GM12878 (cell line): Measurements from ENCODE around the gene GPSM1.

ENCODE experiments used
- CBFB ChIP-seq: IDR thresholded peaks from 2 replicates; pipeline ENCODE4 v1.6.1; 2016; ENCODE audit warnings: antibody characterized with exemption, low read depth
- CBX5 ChIP-seq: sonication (generic); IDR thresholded peaks from 2 replicates; pipeline ENCODE4 v1.6.1; 2016; ENCODE audit warnings: low read depth, moderate library complexity, mild to moderate bottlenecking, inconsistent platforms
- CREM ChIP-seq: IDR thresholded peaks from 2 replicates; pipeline ENCODE4 v1.6.1; 2014; ENCODE audit warnings: antibody characterized with exemption, low read depth
- CTCF ChIP-seq, 3 experiments: IDR thresholded peaks in 2 of 3; conservative IDR thresholded peaks in 1 of 3; 2 replicates each; pipeline ENCODE4 v1.5.1; 2011; ENCODE audit warnings: low read depth in 3 of 3, low read length in 3 of 3, mild to moderate bottlenecking in 3 of 3, control low read depth in 2 of 3, moderate library complexity in 2 of 3, inconsistent platforms in 1 of 3, mixed read lengths in 1 of 3; ENCODE audit not compliant: control insufficient read depth in 2 of 3, insufficient read depth in 1 of 3; ENCODE audit errors: extremely low read depth in 1 of 3
- EGR1 ChIP-seq, 2 experiments: IDR thresholded peaks; 1 replicate in 1 of 2; 2 replicates in 1 of 2; pipeline ENCODE4 v1.6.1; 2011 to 2012; ENCODE audit warnings: low read depth in 2 of 2, low read length in 2 of 2, borderline replicate concordance in 1 of 2, mild to moderate bottlenecking in 1 of 2, moderate library complexity in 1 of 2
- NBN ChIP-seq: fragments of 450-650 bp; IDR thresholded peaks from 2 replicates; pipeline ENCODE4 v1.6.1; 2016
- NFYA ChIP-seq: IDR thresholded peaks from 2 replicates; pipeline ENCODE4 v1.6.1; 2011; ENCODE audit warnings: low read depth, mild to moderate bottlenecking, low read length, improper control_type of control experiment, borderline replicate concordance
- RFX5 ChIP-seq: IDR thresholded peaks from 2 replicates; pipeline ENCODE4 v1.6.1; 2011; ENCODE audit warnings: low read depth, low read length, improper control_type of control experiment

GRCh38 chr9:136352682-136353081, 25.3 kb downstream of the GPSM1 start:
- no peak for TF ChIP-seq EGR1 (IDR thresholded peaks at IDR 0.05; ENCODE audit: borderline replicate concordance in 1 of 2, low read depth in 2 of 2, low read length in 2 of 2)
- TF ChIP-seq NBN: no peak
- no peak for TF ChIP-seq CREM
- TF ChIP-seq CBFB: no peak
- no peak for TF ChIP-seq CBX5
- TF ChIP-seq NFYA: no peak
- no peak for TF ChIP-seq CTCF (IDR thresholded peaks at IDR 0.05 in 2 of 3, conservative IDR thresholded peaks at IDR 0.05 in 1 of 3; ENCODE audit: control insufficient read depth in 2 of 3, extremely low read depth in 1 of 3, insufficient read depth in 1 of 3, low read depth in 3 of 3, low read length in 3 of 3)
- TF ChIP-seq RFX5: no peak
